Smooth muscle cell (in vitro differentiated cells): ENCODE measurements around the gene SIPA1L3. TPM values are rescaled to one million over a fixed set of nuclear protein-coding genes. Genes with fewer than 3 reads are reported as not detected.
"Not testable (repeated sequence)": the region's sequence is repeated elsewhere in the genome, so short reads cannot be mapped to it uniquely, and the experiment has no call there.

Source experiments
- DNase-seq: peaks from one replicate; lab custom pipeline; 2025; ENCODE audit not compliant: unreplicated experiment; lab: John Stamatoyannopoulos, UW
- H2AFZ ChIP-seq: fragments of 200-600 bp; sonication (generic); 2 replicates; pipeline ENCODE4 v1.6.0; 2016; ENCODE audit warnings: antibody characterized with exemption, low read depth, mild to moderate bottlenecking
- H3F3A ChIP-seq: fragments of 200-600 bp; sonication (generic); 2 replicates; pipeline ENCODE4 v1.6.0; 2017; ENCODE audit warnings: antibody characterized with exemption, low read depth
- H3K27ac ChIP-seq: fragments of 200-600 bp; sonication (generic); 2 replicates; pipeline ENCODE4 v1.5.1; 2016; ENCODE audit warnings: low read depth, mild to moderate bottlenecking
- H3K27me3 ChIP-seq: fragments of 200-600 bp; sonication (generic); 2 replicates; pipeline ENCODE4 v1.6.1; 2016; ENCODE audit warnings: low read depth, mild to moderate bottlenecking
- H3K36me3 ChIP-seq: fragments of 200-600 bp; sonication (generic); 2 replicates; pipeline ENCODE4 v1.5.1; 2016; ENCODE audit warnings: low read depth
- H3K4me1 ChIP-seq: fragments of 200-600 bp; sonication (generic); 2 replicates; pipeline ENCODE4 v1.5.1; 2016; ENCODE audit warnings: low read depth
- H3K4me2 ChIP-seq: fragments of 200-600 bp; sonication (generic); 2 replicates; pipeline ENCODE4 v1.6.0; 2016; ENCODE audit warnings: mild to moderate bottlenecking
- H3K4me3 ChIP-seq: fragments of 200-600 bp; sonication (generic); 2 replicates; pipeline ENCODE4 v1.5.1; 2016; ENCODE audit warnings: mild to moderate bottlenecking
- H3K79me2 ChIP-seq: fragments of 200-600 bp; sonication (generic); 2 replicates; pipeline ENCODE4 v1.6.0; 2016; ENCODE audit warnings: low read depth, mild to moderate bottlenecking
- H3K9ac ChIP-seq: fragments of 200-600 bp; sonication (generic); 2 replicates; pipeline ENCODE4 v1.6.0; 2016; ENCODE audit warnings: low read depth
- H3K9me3 ChIP-seq: fragments of 200-600 bp; sonication (generic); replicated peaks from 2 replicates; pipeline ENCODE4 v1.5.1; 2016; ENCODE audit warnings: low read depth
- H4K20me1 ChIP-seq: fragments of 200-600 bp; sonication (generic); 2 replicates; pipeline ENCODE4 v1.6.0; 2016; ENCODE audit warnings: low read depth
- WGBS: methylation state at CpG from one replicate; pipeline ENCODE4 v1.1.7; 2016; ENCODE audit warnings: low lambda C conversion rate; 5-methylcytosine and 5-hydroxymethylcytosine counted together
- polyA plus RNA-seq: library from polyadenylated mRNA; unstranded; fragments of >200 nt; fragmentation: Nextera tagmentation; extraction: Ambion mirVana; gene quantifications from 2 replicates; pipeline ENCODE4 v1.2.1, GENCODE V29; 2016
- total RNA-seq: library from RNA; depleted of rRNA; stranded (reverse); fragments of >200 nt; gene quantifications from 2 replicates; pipeline ENCODE4 v1.2.3, GENCODE V29; 2014
- TF ChIP-seq, protein P1 (sequence below): fragments of 200-600 bp; sonication (generic); IDR thresholded peaks from 2 replicates; pipeline ENCODE4 v1.5.1; 2017; ENCODE audit warnings: borderline replicate concordance, mild to moderate bottlenecking, antibody characterized with exemption; ENCODE audit not compliant: insufficient read depth, poor library complexity, severe bottlenecking

SIPA1L3 gene
- total and polyA plus RNA-seq, 2 experiments from 2014 or later: 6.5 to 7.6 TPM

DNA sequence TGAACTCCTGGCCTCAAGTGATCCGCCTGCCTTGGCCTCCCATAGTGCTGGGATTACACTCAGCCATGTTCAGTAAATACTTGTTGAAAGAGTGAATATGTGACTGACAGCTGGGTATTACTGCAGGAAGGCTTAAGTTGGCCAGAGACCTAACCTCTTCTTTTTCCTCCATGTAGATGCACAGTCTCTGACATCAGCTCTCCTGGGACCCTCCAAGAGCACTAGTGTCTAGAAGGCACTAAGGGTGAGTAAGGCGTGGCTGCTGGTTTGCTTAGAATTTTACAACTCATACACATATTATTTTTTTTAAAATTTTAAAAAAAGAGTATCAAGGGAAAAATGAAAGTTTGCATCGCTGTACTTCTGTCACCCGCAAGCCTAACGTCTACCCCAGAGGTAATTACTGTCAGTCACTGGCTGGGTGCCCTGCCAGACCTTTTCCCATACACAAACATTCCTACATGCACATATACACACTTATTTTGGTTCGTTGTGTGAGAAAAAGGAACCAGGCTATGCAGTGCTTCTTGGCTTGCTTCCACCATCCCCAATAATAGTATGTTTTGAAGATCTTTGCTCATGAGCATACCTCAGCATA, 122.0 kb downstream of the SIPA1L3 start:
- no peak overlapping the region for H2AFZ ChIP-seq
- no peak for DNase-seq
- H3F3A ChIP-seq: no peaks in the 10 kb centered on the region
- no peaks in the 10 kb centered on the region for H4K20me1 ChIP-seq
- no peak overlapping the region for H3K4me3 ChIP-seq
- no peaks in the 10 kb centered on the region for H3K79me2 ChIP-seq
- TF ChIP-seq, protein P1, sequence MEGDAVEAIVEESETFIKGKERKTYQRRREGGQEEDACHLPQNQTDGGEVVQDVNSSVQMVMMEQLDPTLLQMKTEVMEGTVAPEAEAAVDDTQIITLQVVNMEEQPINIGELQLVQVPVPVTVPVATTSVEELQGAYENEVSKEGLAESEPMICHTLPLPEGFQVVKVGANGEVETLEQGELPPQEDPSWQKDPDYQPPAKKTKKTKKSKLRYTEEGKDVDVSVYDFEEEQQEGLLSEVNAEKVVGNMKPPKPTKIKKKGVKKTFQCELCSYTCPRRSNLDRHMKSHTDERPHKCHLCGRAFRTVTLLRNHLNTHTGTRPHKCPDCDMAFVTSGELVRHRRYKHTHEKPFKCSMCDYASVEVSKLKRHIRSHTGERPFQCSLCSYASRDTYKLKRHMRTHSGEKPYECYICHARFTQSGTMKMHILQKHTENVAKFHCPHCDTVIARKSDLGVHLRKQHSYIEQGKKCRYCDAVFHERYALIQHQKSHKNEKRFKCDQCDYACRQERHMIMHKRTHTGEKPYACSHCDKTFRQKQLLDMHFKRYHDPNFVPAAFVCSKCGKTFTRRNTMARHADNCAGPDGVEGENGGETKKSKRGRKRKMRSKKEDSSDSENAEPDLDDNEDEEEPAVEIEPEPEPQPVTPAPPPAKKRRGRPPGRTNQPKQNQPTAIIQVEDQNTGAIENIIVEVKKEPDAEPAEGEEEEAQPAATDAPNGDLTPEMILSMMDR: no peak
- no peak overlapping the region for H3K27ac ChIP-seq
- H3K4me1 ChIP-seq: no peaks in the 10 kb centered on the region
- H3K36me3 ChIP-seq: no peaks in the 10 kb centered on the region
- H3K4me2 ChIP-seq: no peak overlapping the region
- no peak overlapping the region for H3K9ac ChIP-seq
- no peaks in the 10 kb centered on the region for H3K27me3 ChIP-seq
- whole genome bisulfite sequencing: 94% methylated on average over 6 of the region's 6 CpGs
- no peaks in the 10 kb centered on the region for H3K9me3 ChIP-seq

DNA sequence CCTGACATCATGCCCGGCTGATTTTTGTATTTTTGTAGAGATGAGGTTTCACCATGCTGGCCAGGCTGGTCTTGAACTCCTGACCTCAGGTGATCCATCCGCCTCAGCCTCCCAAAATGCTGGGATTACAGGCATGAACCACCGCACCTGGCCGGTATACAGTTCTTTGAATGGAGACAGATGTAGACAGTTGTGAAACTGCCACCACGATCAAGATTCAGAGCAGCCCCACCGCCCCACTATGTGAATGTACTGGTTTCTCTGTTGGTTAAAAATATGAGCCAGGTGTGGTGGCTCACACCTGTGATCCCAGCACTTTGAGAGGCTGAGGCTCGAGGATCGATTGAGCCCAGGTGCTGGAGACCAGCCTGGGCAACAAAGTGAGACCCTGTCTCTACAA, 123.0 kb downstream of the SIPA1L3 start:
- not testable (repeated sequence) for H3K9ac ChIP-seq, H3K36me3 ChIP-seq, H3K4me3 ChIP-seq, H3K27ac ChIP-seq, H3F3A ChIP-seq, H3K79me2 ChIP-seq, H3K9me3 ChIP-seq, H4K20me1 ChIP-seq, H2AFZ ChIP-seq, H3K27me3 ChIP-seq, DNase-seq, H3K4me2 ChIP-seq, H3K4me1 ChIP-seq
- WGBS: 96% methylated on average over 8 of the region's 8 CpGs

DNA sequence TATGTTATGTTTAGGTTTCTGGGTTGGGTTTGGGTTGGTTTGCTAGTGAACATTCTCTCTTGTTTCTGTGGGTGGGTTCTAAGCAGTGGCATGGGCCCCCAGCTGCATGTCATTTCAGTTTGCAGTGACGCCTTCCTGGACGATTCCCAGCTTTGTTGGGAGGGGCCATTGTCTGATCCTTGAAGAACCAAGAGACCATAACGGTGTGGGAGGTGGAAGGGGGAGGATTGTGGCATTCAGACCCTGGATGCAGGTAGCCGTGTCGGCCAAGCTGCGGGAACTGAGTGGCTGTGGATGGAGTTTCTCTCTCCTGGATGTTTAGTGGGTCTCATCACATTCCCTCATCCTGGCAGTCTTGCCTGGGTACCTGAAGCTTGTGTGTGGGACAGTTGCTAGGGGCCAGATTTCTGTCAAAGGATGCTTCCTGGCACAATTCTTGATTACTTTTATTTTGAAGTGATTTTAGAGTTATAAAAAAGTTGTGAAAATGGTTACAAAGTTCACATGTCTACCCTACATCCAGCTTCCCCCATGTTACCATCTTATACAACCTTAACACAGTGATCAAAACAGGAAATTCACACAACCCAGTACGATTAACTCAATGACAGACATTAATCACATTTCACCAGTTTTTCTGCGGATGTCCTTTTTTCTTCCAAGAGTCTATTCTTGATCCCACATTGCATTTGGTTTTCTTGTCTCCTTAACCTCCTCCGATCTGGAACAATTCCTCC, 123.8 kb downstream of the SIPA1L3 start:
- WGBS: 83% methylated on average over 9 of the region's 9 CpGs
- peaks cover 11% of the 10 kb centered on the region for H4K20me1 ChIP-seq
- H3K9me3 ChIP-seq: no peaks in the 10 kb centered on the region
- no peaks in the 10 kb centered on the region for H3K27me3 ChIP-seq
- H2AFZ ChIP-seq: no peak overlapping the region
- DNase-seq: no peak
- H3K4me2 ChIP-seq: no peak overlapping the region
- H3K4me1 ChIP-seq: no peaks in the 10 kb centered on the region
- no peaks in the 10 kb centered on the region for H3K79me2 ChIP-seq
- no peak overlapping the region for H3K27ac ChIP-seq
- H3K36me3 ChIP-seq: no peaks in the 10 kb centered on the region
- no peaks in the 10 kb centered on the region for H3F3A ChIP-seq
- TF ChIP-seq, protein P1: no peak
- H3K4me3 ChIP-seq: no peak overlapping the region
- H3K9ac ChIP-seq: no peak overlapping the region

DNA sequence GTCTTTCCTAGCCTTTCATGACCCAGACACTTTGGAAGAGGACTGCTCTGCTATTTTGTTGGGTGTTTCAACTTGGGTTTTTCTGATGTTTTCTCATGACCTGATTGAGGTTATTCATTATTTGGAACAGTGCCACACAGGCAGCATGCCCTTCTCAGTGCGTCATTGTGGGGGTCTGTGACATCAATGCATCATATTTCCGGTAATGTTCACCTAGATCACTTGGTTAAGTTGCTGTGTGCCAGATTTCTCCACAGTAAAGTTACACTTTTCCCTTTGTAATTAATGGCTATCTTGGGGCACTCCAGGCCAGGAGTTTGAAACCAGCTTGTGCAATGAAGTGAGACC, 124.4 kb downstream of the SIPA1L3 start:
- H3K4me1 ChIP-seq: no peaks in the 10 kb centered on the region
- H3K36me3 ChIP-seq: no peaks in the 10 kb centered on the region
- DNase-seq: no peak
- H3K27ac ChIP-seq: no peak overlapping the region
- H3K9me3 ChIP-seq: no peaks in the 10 kb centered on the region
- H3F3A ChIP-seq: no peaks in the 10 kb centered on the region
- H3K9ac ChIP-seq: no peak overlapping the region
- H3K79me2 ChIP-seq: no peaks in the 10 kb centered on the region
- no peak overlapping the region for H2AFZ ChIP-seq
- H3K4me3 ChIP-seq: no peak overlapping the region
- WGBS: 96% methylated on average over 2 of the region's 2 CpGs
- TF ChIP-seq, protein P1: no peak
- no peaks in the 10 kb centered on the region for H3K27me3 ChIP-seq
- H3K4me2 ChIP-seq: no peak overlapping the region
- H4K20me1 ChIP-seq: peaks cover 11% of the 10 kb centered on the region
